Stomach smooth muscle (tissue), 2 donors: ENCODE results near the gene PCP4.
A peak's percentile ranks its signal among the peaks of the same experiment; 100 is the strongest.

Experiments used
- H3K27ac ChIP-seq: one replicate; pipeline ENCODE4 v1.7.0; 2013; ENCODE audit warnings: mild to moderate bottlenecking, low read length, inconsistent platforms
- H3K27me3 ChIP-seq, 2 donors: one replicate each; pipeline ENCODE4 v1.7.0; 2013; ENCODE audit warnings: low read length in 2 of 2; ENCODE audit not compliant: insufficient read depth in 2 of 2, control insufficient read depth in 1 of 2
- H3K36me3 ChIP-seq, 2 donors: one replicate each; pipeline ENCODE4 v1.7.0; 2013; ENCODE audit warnings: low read length in 2 of 2; ENCODE audit not compliant: control insufficient read depth in 2 of 2, insufficient read depth in 2 of 2
- H3K4me1 ChIP-seq: one replicate; pipeline ENCODE4 v1.7.0; 2013; ENCODE audit warnings: low read length; ENCODE audit not compliant: control insufficient read depth, insufficient read depth
- H3K4me3 ChIP-seq, 2 donors: one replicate each; pipeline ENCODE4 v1.7.0; 2013; ENCODE audit warnings: low read length in 2 of 2
- H3K9ac ChIP-seq, 2 donors: one replicate each; pipeline ENCODE4 v1.7.0; 2013; ENCODE audit warnings: low read length in 2 of 2, mild to moderate bottlenecking in 1 of 2
- H3K9me3 ChIP-seq, 2 donors: one replicate each; pipeline ENCODE4 v1.7.0; 2013; ENCODE audit warnings: low read length in 2 of 2; ENCODE audit not compliant: control insufficient read depth in 2 of 2
- donor health status: healthy.
- donor health status: Pancreatic carcinoma.

PCP4 gene

DNA sequence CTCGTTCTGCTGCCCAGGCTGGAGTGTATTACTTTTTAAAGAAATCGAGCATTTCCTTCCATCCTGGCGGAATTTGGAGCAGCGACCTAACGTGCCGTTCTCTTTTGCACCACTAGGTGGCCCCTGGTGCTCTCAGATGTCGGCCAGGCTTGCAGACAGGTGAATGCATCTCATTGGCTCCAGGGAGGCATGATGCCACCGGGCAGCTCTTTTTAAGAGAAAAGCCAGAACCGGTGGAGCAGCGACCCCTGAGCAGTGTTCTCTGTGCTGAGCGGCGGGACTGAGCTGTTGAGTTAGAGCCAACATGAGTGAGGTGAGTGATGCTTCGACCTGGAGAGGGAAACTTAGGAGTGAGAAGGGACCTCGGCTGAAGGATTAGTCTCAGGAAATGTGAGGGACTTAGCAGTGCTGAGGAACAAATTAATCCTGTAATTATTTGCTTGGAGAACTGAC lies at the start of gene PCP4:
Gene PCP4 (plus strand): TSS at position 241 of the 453 bp plus-strand sequence. CDS start 64 bp downstream, at position 305.
- Histone ChIP-seq H3K9me3 (no peaks in the 10 kb centered on the region), H3K27ac (no peak within 1 kb of the TSS), H3K4me3 (peak within 1 kb of the TSS in 1 of 2 donors; percentile 22), H3K4me1 (peaks cover 3% of the 10 kb centered on the region), H3K36me3 (no peaks in the 10 kb centered on the region), H3K27me3 (no peaks in the 10 kb centered on the region), H3K9ac (no peak within 1 kb of the TSS)

DNA sequence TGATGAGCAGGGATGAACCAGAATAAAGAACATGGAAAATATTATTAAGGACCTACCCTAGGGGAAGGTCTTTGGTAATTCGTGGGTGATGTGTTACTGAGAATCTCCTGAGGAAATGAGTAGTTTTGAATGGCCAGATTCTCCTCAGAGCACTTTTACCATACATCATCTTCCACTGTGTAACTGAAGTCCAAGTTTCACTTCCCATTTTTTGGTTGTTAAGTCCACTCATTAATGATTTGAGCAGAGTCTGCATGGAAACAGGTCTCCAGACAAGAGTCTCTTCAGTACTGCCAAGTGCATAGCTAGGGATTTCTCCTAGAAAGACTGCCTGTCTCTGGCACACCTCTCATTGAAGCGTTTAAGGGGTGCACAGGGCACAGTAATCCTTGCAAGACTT lies 48.7 kb upstream of the PCP4 start:
- Histone ChIP-seq H3K36me3 (no peaks in the 10 kb centered on the region), H3K4me3 (no peak overlapping the region), H3K27ac (no peak overlapping the region), H3K4me1 (no peaks in the 10 kb centered on the region), H3K9me3 (no peaks in the 10 kb centered on the region), H3K27me3 (no peaks in the 10 kb centered on the region), H3K9ac (no peak overlapping the region)

DNA sequence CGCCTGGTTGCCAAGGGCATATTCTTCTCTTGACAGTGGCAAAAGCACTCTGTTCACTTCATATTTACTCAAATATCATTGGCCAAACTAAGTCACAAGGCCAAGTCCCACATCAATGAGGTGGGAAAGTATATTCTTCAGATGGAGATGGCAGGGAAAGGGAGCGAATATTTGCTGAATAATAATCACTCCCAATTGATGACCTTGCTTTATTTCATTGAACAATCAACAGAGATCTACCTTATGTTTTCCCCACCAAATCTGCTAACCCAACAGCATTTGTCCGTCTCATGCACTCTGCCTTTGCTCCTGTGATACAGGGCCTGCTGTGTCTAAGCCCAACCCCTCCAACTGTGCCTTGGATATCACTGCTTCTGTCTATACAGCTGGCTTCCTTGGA lies 45.2 kb upstream of the PCP4 start:
- H3K9me3 ChIP-seq, result no peaks in the 10 kb centered on the region
- H3K27me3 ChIP-seq, result no peaks in the 10 kb centered on the region
- H3K4me3 ChIP-seq, result no peak overlapping the region
- H3K27ac ChIP-seq, result no peak overlapping the region
- H3K36me3 ChIP-seq, result no peaks in the 10 kb centered on the region
- no peak overlapping the region for H3K9ac ChIP-seq
- no peaks in the 10 kb centered on the region for H3K4me1 ChIP-seq

DNA sequence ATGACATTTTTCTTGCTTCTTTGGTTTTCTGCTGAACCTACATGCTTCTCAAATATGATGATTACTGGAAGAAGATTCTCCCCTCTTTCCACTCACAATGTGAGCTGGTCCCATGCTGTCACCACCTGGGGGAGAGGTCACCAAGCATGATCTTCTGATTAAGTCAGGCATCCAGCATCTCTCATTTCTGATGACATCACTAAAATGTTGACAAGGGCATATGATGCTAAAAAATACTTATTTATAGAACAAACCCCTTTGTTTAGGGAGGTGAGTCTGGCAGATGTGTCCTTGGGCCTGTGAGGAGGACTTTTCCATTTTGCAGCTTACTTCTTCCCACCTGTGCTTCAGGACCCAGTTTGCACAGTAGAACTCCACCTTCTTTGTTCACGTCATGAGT lies 42.0 kb upstream of the PCP4 start:
- Histone ChIP-seq H3K27ac (no peak overlapping the region), H3K36me3 (no peaks in the 10 kb centered on the region), H3K4me3 (no peak overlapping the region), H3K27me3 (no peaks in the 10 kb centered on the region), H3K9me3 (no peaks in the 10 kb centered on the region), H3K9ac (no peak overlapping the region), H3K4me1 (no peaks in the 10 kb centered on the region)

DNA sequence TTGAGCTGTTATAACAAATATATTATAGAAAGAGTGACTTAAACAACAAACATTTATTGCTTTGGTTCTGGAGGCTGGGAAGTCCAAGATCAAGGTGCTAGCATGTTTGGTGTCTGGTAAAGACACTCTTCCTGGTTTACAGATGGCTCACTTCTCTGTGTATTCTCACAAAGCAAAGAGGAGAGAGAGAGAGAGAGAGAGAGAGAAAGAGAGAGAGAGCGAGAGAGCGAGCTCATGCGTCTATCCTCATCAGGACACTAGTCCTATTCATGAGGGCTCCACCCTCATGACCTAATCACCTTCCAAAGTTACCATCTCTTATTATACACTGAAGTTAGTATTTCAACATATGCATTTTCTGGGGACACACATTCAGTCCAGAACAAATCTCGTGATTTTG lies 32.7 kb upstream of the PCP4 start:
- Histone ChIP-seq H3K27ac (no peak overlapping the region), H3K9ac (no peak overlapping the region), H3K27me3 (peaks cover 0 to 2% of the 10 kb centered on the region in 2 donors), H3K4me1 (no peaks in the 10 kb centered on the region), H3K4me3 (no peak overlapping the region), H3K9me3 (no peaks in the 10 kb centered on the region), H3K36me3 (no peaks in the 10 kb centered on the region)

DNA sequence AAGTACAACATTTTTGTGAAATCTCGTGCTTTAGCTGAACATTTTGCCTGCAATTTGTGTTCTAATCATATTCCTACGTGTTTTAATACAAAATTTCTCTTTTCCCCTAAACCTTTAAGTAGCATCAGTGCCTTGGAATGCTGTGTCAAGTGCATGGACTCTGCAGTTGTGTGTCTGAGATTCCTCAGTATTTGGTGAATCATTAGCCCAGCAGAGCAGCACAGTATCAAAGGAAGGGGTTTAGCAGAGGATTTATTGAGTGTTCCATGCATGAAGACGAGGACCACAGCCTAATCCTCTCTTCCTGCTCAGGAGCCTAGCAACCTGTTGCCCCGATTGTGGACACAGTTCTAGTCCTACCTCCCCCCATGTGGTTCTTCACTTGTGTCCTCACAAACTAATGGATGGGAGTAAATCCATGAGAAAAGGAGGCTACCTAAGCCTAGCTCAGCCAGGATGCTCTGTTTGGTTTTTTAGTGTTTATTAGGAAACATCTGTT lies 29.3 kb upstream of the PCP4 start:
- Histone ChIP-seq H3K9me3 (no peaks in the 10 kb centered on the region), H3K36me3 (no peaks in the 10 kb centered on the region), H3K4me3 (no peak overlapping the region), H3K4me1 (no peaks in the 10 kb centered on the region), H3K9ac (no peak overlapping the region), H3K27me3 (peaks cover 0 to 3% of the 10 kb centered on the region in 2 donors), H3K27ac (no peak overlapping the region)

DNA sequence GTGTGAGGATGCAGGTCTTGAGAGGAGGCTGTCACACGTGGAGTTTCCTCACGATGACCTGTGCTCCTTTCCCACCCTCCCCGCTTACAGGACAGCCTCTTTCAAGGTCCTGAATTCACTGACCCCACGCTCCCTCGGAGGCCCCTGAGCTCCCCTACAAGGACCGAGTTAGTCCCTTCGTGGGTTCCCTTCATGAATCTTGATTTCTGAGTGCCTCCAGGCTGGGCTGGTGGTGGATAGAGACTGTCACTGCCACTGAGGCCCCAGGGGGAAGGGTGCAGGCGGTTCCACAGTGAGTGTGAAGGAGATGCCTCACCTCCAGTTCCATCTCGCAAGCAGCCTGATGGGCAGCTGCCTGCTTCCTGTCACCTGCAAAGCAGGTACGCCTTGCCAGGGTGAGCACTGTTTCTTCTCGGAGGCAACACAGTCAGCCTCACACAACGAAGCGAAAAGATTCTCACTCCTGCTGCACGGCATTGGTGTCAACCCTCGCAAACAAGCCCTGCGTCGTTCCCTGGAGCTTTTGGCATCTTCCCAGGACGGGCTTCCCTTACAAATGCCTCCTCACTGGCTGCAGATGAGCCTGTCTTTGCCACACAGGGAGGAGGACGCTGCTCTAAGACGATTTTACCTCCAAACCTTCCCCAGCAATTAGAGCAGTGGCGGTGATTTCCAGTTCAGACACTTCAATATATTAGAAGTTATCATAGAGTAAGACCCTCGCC lies 26.7 kb upstream of the PCP4 start:
- H3K36me3 ChIP-seq, result no peaks in the 10 kb centered on the region
- H3K4me3 ChIP-seq, result no peak overlapping the region
- H3K27me3 ChIP-seq, result peaks cover 0 to 3% of the 10 kb centered on the region in 2 donors
- H3K27ac ChIP-seq, result no peak overlapping the region
- H3K4me1 ChIP-seq, result no peaks in the 10 kb centered on the region
- no peaks in the 10 kb centered on the region for H3K9me3 ChIP-seq
- H3K9ac ChIP-seq, result no peak overlapping the region

DNA sequence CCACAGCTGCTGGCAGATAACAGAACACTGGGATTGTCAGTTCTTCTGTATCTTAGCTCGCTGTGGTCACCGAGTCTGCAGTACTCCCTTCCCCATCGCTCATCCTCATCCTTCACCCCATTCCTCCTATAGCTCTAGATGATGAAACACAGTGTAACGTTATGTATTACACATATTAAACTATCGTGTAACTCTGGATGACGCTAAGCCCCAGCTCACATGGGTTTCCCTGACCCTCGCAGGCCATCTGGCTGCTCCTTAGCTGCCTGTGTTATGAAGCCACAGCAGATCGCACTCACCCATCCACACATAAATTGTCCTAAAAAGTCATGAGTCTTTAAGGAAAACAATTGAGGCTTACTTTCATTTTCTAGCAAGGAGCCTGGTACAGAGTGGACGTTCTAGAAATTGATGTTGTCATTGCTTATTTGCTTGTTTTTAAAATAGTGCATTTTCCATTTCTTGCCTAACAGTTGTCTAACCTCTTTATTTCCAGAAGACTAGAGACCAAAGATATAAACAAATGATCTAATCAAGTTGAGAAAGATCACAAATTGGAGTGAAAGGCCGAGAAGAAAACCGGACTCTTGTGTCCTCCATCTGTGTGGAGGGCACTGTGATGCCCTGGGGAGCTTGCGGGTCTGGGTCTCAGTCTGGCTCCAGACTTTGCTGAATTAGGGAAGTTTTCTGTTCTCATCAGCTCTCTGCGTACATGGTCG lies 24.3 kb upstream of the PCP4 start:
- peaks cover 0 to 3% of the 10 kb centered on the region in 2 donors for H3K27me3 ChIP-seq
- no peak overlapping the region for H3K27ac ChIP-seq
- no peak overlapping the region for H3K4me3 ChIP-seq
- H3K9ac ChIP-seq, result no peak overlapping the region
- H3K4me1 ChIP-seq, result no peaks in the 10 kb centered on the region
- no peaks in the 10 kb centered on the region for H3K36me3 ChIP-seq
- H3K9me3 ChIP-seq, result no peaks in the 10 kb centered on the region

DNA sequence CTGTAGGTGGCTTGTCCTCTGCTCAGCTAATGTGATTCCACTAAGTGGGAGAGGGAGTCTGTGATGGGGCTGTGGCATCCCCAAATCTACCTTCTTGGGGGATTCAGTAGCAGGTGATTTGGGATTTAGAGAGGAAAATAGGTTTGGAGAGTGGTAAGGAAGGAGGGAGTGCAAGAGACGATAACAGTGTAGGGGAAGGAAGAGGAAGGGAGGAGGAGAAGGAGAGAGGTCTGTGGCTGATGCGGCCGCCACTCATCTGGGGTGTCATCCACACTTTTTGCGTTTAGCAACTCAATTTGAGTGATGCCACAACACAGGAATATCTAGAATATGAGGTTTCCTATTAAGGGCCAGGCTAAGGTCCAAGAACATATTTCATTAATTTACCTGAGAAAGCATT lies 23.8 kb upstream of the PCP4 start:
- H3K9ac ChIP-seq, result no peak overlapping the region
- no peak overlapping the region for H3K27ac ChIP-seq
- no peaks in the 10 kb centered on the region for H3K9me3 ChIP-seq

DNA sequence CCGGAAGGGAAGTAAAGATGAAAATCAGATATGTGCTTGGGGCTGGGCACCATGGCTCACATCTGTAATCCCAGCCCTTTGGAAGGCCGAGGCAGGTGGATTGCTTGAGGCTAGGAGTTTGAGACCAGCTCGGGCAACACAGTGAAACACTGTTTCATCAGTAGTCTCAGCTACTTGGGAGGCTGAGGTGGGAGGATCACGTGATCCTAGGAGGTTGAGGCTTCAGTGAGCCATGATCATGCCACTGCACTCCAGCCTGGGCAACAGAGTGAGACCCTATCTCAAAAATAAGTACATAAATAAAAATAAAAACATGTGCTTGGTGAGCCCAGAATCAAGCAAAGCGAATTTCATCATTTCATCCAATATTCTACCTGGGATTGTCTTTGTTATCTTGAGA lies 23.3 kb upstream of the PCP4 start:
- H3K9ac ChIP-seq, result no peak overlapping the region
- H3K4me1 ChIP-seq, result no peaks in the 10 kb centered on the region
- H3K27me3 ChIP-seq, result peaks cover 0 to 3% of the 10 kb centered on the region in 2 donors
- no peaks in the 10 kb centered on the region for H3K9me3 ChIP-seq
- H3K4me3 ChIP-seq, result no peak overlapping the region
- H3K27ac ChIP-seq, result no peak overlapping the region
- no peaks in the 10 kb centered on the region for H3K36me3 ChIP-seq

More for the DNA sequence above, 23.8 kb upstream of the PCP4 start:
- Histone ChIP-seq H3K27me3 (peaks cover 0 to 3% of the 10 kb centered on the region in 2 donors), H3K36me3 (no peaks in the 10 kb centered on the region), H3K4me3 (no peak overlapping the region), H3K4me1 (no peaks in the 10 kb centered on the region)
